ENCODE data around the gene ANKLE1. TPM values are rescaled to one million over a fixed set of nuclear protein-coding genes. Genes with fewer than 3 reads are reported as not detected.

ANKLE1 gene
- total RNA-seq, 1 donor from 2014 or later, result 9.3 TPM

GRCh38 chr19:17249887-17250548 is 31.7 kb upstream of the ANKLE1 start:
- H3K36me3 Mint-ChIP-seq (ENCODE audit: unreplicated experiment), result no peaks in the 10 kb centered on the region
- H3K27me3 Mint-ChIP-seq (ENCODE audit: unreplicated experiment), result peaks cover 9% of the 10 kb centered on the region
- peaks cover 10% of the 10 kb centered on the region for H3K4me1 Mint-ChIP-seq (ENCODE audit: low read depth, unreplicated experiment)
- peaks cover 7% of the 10 kb centered on the region for H3K9me3 Mint-ChIP-seq (ENCODE audit: unreplicated experiment)
- TF ChIP-seq CTCF (IDR thresholded peaks at IDR 0.05; ENCODE audit: partially characterized antibody, unreplicated experiment), result no peak
- no peak overlapping the region for H3K4me3 Mint-ChIP-seq (ENCODE audit: unreplicated experiment)
- DNase-seq, result no peak
- H3K27ac Mint-ChIP-seq (ENCODE audit: unreplicated experiment), result no peak overlapping the region

- Mint-ChIP-seq H3K27ac (ENCODE audit: unreplicated experiment) (no peak overlapping the region), H3K27me3 (ENCODE audit: unreplicated experiment) (no peaks in the 10 kb centered on the region), H3K36me3 (ENCODE audit: unreplicated experiment) (no peaks in the 10 kb centered on the region), H3K9me3 (ENCODE audit: unreplicated experiment) (peaks cover 2% of the 10 kb centered on the region), H3K4me3 (ENCODE audit: unreplicated experiment) (no peak overlapping the region), H3K4me1 (ENCODE audit: low read depth, unreplicated experiment) (no peaks in the 10 kb centered on the region)
- DNase-seq, result no peak
- TF ChIP-seq CTCF (IDR thresholded peaks at IDR 0.05; ENCODE audit: partially characterized antibody, unreplicated experiment), result no peak
Observed at GRCh38 chr19:17254636-17255035, 27.1 kb upstream of the ANKLE1 start.

- no peak overlapping the region for H3K4me3 Mint-ChIP-seq (ENCODE audit: unreplicated experiment)
Observed at GRCh38 chr19:17255150-17255621, 26.5 kb upstream of the ANKLE1 start.

GRCh38 chr19:17256130-17256529 is 25.6 kb upstream of the ANKLE1 start:
- no peak for DNase-seq
- peaks cover 5% of the 10 kb centered on the region for H3K36me3 Mint-ChIP-seq (ENCODE audit: unreplicated experiment)
- H3K9me3 Mint-ChIP-seq (ENCODE audit: unreplicated experiment), result peaks cover 8% of the 10 kb centered on the region
- no peak overlapping the region for H3K27ac Mint-ChIP-seq (ENCODE audit: unreplicated experiment)
- no peaks in the 10 kb centered on the region for H3K27me3 Mint-ChIP-seq (ENCODE audit: unreplicated experiment)
- TF ChIP-seq CTCF (IDR thresholded peaks at IDR 0.05; ENCODE audit: partially characterized antibody, unreplicated experiment), result no peak
- H3K4me3 Mint-ChIP-seq (ENCODE audit: unreplicated experiment), result no peak overlapping the region
- peaks cover 3% of the 10 kb centered on the region for H3K4me1 Mint-ChIP-seq (ENCODE audit: low read depth, unreplicated experiment)

More at GRCh38 chr19:17255150-17255621, 26.5 kb upstream of the ANKLE1 start:
- Mint-ChIP-seq H3K4me1 (ENCODE audit: low read depth, unreplicated experiment) (no peaks in the 10 kb centered on the region), H3K27ac (ENCODE audit: unreplicated experiment) (no peak overlapping the region), H3K27me3 (ENCODE audit: unreplicated experiment) (no peaks in the 10 kb centered on the region), H3K36me3 (ENCODE audit: unreplicated experiment) (no peaks in the 10 kb centered on the region), H3K9me3 (ENCODE audit: unreplicated experiment) (peaks cover 2% of the 10 kb centered on the region)
- DNase-seq, result no peak
- no peak for TF ChIP-seq CTCF (IDR thresholded peaks at IDR 0.05; ENCODE audit: partially characterized antibody, unreplicated experiment)

- Mint-ChIP-seq H3K27me3 (ENCODE audit: unreplicated experiment) (peaks cover 2% of the 10 kb centered on the region), H3K4me3 (ENCODE audit: unreplicated experiment) (no peak overlapping the region), H3K4me1 (ENCODE audit: low read depth, unreplicated experiment) (peaks cover 3% of the 10 kb centered on the region), H3K36me3 (ENCODE audit: unreplicated experiment) (peaks cover 5% of the 10 kb centered on the region), H3K9me3 (ENCODE audit: unreplicated experiment) (peaks cover 8% of the 10 kb centered on the region), H3K27ac (ENCODE audit: unreplicated experiment) (no peak overlapping the region)
- no peak for DNase-seq
- TF ChIP-seq CTCF (IDR thresholded peaks at IDR 0.05; ENCODE audit: partially characterized antibody, unreplicated experiment), result no peak
Observed at GRCh38 chr19:17259118-17259780, 22.5 kb upstream of the ANKLE1 start.
